SK-N-SH treated with all-trans-retinoic acid at 6 μM for 48 hours (cell line): ENCODE results near the gene XPO1.

ENCODE experiments used
- ATAC-seq: fragments of 200-7000 bp; cut with Tn5 transposase; 3 replicates; pipeline ENCODE4 v1.9.1; 2020; ENCODE audit warnings: mild to moderate bottlenecking, moderate library complexity
- ARNTL ChIP-seq: fragments of 450-650 bp; formaldehyde crosslinking; IDR thresholded peaks from 2 replicates; pipeline ENCODE4 v1.5.0; 2020; ENCODE audit warnings: low read depth, mild to moderate bottlenecking, moderate library complexity, borderline replicate concordance
- BACH2 ChIP-seq: fragments of 250-450 bp; sonication (Bioruptor Pico); IDR thresholded peaks from 2 replicates; pipeline ENCODE4 v1.9.0; 2021; ENCODE audit warnings: mild to moderate bottlenecking, borderline replicate concordance
- CREB5 ChIP-seq: fragments of 250-450 bp; sonication (Bioruptor Pico); IDR thresholded peaks from 2 replicates; pipeline ENCODE4 v1.5.1; 2020; ENCODE audit warnings: low read depth, mild to moderate bottlenecking, moderate library complexity
- CSDC2 ChIP-seq: fragments of 250-450 bp; sonication (Bioruptor Pico); IDR thresholded peaks from 2 replicates; pipeline ENCODE4 v1.5.0; 2020; ENCODE audit warnings: mild to moderate bottlenecking, moderate library complexity
- ESRRG ChIP-seq: fragments of 250-450 bp; sonication (Bioruptor Pico); IDR thresholded peaks from 2 replicates; pipeline ENCODE4 v1.6.1; 2021; ENCODE audit warnings: mild to moderate bottlenecking
- GLIS3 ChIP-seq: fragments of 250-450 bp; sonication (Bioruptor Pico); IDR thresholded peaks from 2 replicates; pipeline ENCODE4 v1.5.0; 2020; ENCODE audit warnings: mild to moderate bottlenecking, moderate library complexity
- OSR1 ChIP-seq: fragments of 250-450 bp; sonication (Bioruptor Pico); IDR thresholded peaks from 2 replicates; pipeline ENCODE4 v1.8.0; 2022; ENCODE audit warnings: moderate library complexity, mild to moderate bottlenecking, inconsistent platforms
- PATZ1 ChIP-seq: fragments of 250-450 bp; sonication (Bioruptor Pico); IDR thresholded peaks from 2 replicates; pipeline ENCODE4 v1.8.0; 2020; ENCODE audit warnings: mild to moderate bottlenecking, moderate library complexity, borderline replicate concordance
- POU6F1 ChIP-seq: fragments of 250-450 bp; sonication (Bioruptor Pico); IDR thresholded peaks from 2 replicates; pipeline ENCODE4 v1.8.0; 2021; ENCODE audit warnings: low read depth, mild to moderate bottlenecking, moderate library complexity, borderline replicate concordance
- PPARA ChIP-seq: fragments of 250-450 bp; sonication (Bioruptor Pico); IDR thresholded peaks from 2 replicates; pipeline ENCODE4 v1.5.0; 2020; ENCODE audit warnings: mild to moderate bottlenecking, borderline replicate concordance
- RARB ChIP-seq: fragments of 250-450 bp; sonication (Bioruptor Pico); IDR thresholded peaks from 2 replicates; pipeline ENCODE4 v1.8.0; 2021; ENCODE audit warnings: mild to moderate bottlenecking, moderate library complexity
- SNAI2 ChIP-seq: fragments of 250-450 bp; sonication (Bioruptor Pico); IDR thresholded peaks from 2 replicates; pipeline ENCODE4 v1.5.0; 2020; ENCODE audit warnings: mild to moderate bottlenecking, moderate library complexity
- TSHZ2 ChIP-seq: fragments of 250-450 bp; sonication (Bioruptor Pico); IDR thresholded peaks from 2 replicates; pipeline ENCODE4 v1.5.0; 2020; ENCODE audit warnings: mild to moderate bottlenecking, moderate library complexity
- ZC3H10 ChIP-seq: fragments of 250-450 bp; sonication (Bioruptor Pico); IDR thresholded peaks from 2 replicates; pipeline ENCODE4 v1.5.1; 2021; ENCODE audit warnings: mild to moderate bottlenecking, moderate library complexity
- ZFP3 ChIP-seq: fragments of 250-450 bp; sonication (Bioruptor Pico); IDR thresholded peaks from 2 replicates; pipeline ENCODE4 v1.5.0; 2020; ENCODE audit warnings: mild to moderate bottlenecking, moderate library complexity
- ZFP30 ChIP-seq: fragments of 450-650 bp; formaldehyde crosslinking; IDR thresholded peaks from 2 replicates; pipeline ENCODE4 v1.5.0; 2022; ENCODE audit warnings: mild to moderate bottlenecking, moderate library complexity
- ZNF70 ChIP-seq: fragments of 450-650 bp; formaldehyde crosslinking; IDR thresholded peaks from 2 replicates; pipeline ENCODE4 v1.5.0; 2020; ENCODE audit warnings: mild to moderate bottlenecking, moderate library complexity
- ZNF8 ChIP-seq: fragments of 450-650 bp; formaldehyde crosslinking; IDR thresholded peaks from 2 replicates; pipeline ENCODE4 v1.5.0; 2020; ENCODE audit warnings: mild to moderate bottlenecking, moderate library complexity

The XPO1 gene

DNA sequence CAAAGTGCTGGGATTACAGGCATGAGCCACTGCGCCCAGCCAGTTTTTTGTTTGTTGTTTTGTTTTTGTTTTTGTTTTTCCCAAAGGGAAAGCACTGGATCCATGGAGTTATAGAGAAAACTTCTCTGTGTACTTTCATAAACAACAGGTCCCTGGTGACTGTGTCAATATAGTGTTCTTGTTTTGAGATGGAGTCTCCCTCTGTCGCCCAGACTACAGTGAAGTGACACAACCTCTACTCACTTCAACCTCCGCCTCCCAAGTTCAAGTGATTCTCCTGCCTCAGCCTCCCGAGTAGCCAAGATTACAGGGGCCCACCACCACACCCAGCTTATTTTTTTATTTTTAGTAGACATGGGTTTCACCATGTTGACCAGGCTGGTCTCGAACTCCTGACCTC lies 83.8 kb downstream of the XPO1 start:
- TF ChIP-seq RARB (CRISPR knock-in tag) (no peak), SNAI2 (CRISPR knock-in tag) (no peak), ZNF8 (CRISPR knock-in tag) (no peak), CREB5 (CRISPR knock-in tag) (no peak), OSR1 (CRISPR knock-in tag) (no peak), ESRRG (no peak), BACH2 (no peak), ZFP30 (CRISPR knock-in tag) (no peak), ZC3H10 (CRISPR knock-in tag) (no peak), ZFP3 (no peak), CSDC2 (CRISPR knock-in tag) (no peak)
- ATAC-seq = no peak

DNA sequence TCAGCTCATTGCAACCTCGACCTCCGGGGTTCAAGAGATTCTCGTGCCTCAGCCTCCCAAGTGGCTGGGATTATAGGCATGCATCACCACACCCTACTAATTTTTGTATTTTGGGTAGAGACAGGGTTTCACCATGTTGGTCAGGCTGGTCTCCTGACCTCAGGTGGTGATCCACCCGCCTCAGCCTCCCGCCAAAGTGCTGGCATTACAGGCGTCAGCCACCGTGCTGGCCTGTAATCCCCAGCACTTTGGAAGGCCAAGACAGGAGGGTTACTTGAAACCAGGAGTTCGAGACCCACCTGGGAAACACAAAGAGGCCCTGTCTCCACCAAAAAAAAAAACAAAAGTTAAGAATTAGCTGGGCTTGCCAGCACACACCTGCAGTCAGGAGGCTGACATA lies 85.8 kb downstream of the XPO1 start:
- TF ChIP-seq ZNF70 (CRISPR knock-in tag) = no peak
- TF ChIP-seq SNAI2 (CRISPR knock-in tag) = no peak
- TF ChIP-seq ESRRG = no peak
- TF ChIP-seq POU6F1 (CRISPR knock-in tag) = no peak
- no peak for ATAC-seq

- no peak for ATAC-seq
- no peak for TF ChIP-seq BACH2
- no peak for TF ChIP-seq SNAI2 (CRISPR knock-in tag)
- TF ChIP-seq ZNF70 (CRISPR knock-in tag) = no peak
- no peak for TF ChIP-seq CREB5 (CRISPR knock-in tag)
- TF ChIP-seq ZNF8 (CRISPR knock-in tag) = no peak
- no peak for TF ChIP-seq ARNTL (CRISPR knock-in tag)
- TF ChIP-seq PPARA (CRISPR knock-in tag) = no peak
- no peak for TF ChIP-seq TSHZ2
- no peak for TF ChIP-seq GLIS3 (CRISPR knock-in tag)
- no peak for TF ChIP-seq ZC3H10 (CRISPR knock-in tag)
- no peak for TF ChIP-seq OSR1 (CRISPR knock-in tag)
- no peak for TF ChIP-seq ESRRG
- no peak for TF ChIP-seq ZFP30 (CRISPR knock-in tag)
These were observed 87.0 kb downstream of the XPO1 start for GRCh38 chr2:61451178-61451577.

- no peak for ATAC-seq
These were observed 88.0 kb downstream of the XPO1 start for GRCh38 chr2:61450144-61450543.

More at GRCh38 chr2:61450144-61450543, 88.0 kb downstream of the XPO1 start:
- TF ChIP-seq SNAI2 (CRISPR knock-in tag) (no peak), PPARA (CRISPR knock-in tag) (no peak), ZNF70 (CRISPR knock-in tag) (no peak), PATZ1 (CRISPR knock-in tag) (no peak)
